ENCODE results near the gene RFX4.

The RFX4 gene

DNA sequence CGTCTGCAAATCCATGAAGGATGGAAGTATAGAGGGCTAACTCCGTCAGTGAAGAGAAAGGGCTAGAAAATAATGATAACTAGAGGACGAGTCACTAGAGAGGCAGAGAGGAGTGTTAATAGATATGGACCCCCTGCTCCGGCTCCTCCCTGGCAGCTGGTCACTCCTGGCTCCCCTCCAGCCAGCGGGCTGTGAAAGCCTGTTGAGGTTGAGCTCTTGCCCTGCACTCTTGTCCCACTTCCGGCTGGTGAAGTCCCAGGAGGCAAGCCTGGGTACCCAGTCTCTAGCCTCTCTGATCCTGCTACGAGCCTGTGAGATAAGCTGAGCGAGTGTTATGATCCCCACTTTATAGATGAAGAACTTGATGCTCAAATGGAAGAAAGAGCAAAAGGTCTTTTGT lies 90.3 kb downstream of the RFX4 start:
- DNase-seq (ENCODE audit: low read depth): no peak
- TF ChIP-seq, protein P1, sequence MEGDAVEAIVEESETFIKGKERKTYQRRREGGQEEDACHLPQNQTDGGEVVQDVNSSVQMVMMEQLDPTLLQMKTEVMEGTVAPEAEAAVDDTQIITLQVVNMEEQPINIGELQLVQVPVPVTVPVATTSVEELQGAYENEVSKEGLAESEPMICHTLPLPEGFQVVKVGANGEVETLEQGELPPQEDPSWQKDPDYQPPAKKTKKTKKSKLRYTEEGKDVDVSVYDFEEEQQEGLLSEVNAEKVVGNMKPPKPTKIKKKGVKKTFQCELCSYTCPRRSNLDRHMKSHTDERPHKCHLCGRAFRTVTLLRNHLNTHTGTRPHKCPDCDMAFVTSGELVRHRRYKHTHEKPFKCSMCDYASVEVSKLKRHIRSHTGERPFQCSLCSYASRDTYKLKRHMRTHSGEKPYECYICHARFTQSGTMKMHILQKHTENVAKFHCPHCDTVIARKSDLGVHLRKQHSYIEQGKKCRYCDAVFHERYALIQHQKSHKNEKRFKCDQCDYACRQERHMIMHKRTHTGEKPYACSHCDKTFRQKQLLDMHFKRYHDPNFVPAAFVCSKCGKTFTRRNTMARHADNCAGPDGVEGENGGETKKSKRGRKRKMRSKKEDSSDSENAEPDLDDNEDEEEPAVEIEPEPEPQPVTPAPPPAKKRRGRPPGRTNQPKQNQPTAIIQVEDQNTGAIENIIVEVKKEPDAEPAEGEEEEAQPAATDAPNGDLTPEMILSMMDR (conservative IDR thresholded peaks at IDR 0.05; ENCODE audit: low read depth, low read length): no peak

DNA sequence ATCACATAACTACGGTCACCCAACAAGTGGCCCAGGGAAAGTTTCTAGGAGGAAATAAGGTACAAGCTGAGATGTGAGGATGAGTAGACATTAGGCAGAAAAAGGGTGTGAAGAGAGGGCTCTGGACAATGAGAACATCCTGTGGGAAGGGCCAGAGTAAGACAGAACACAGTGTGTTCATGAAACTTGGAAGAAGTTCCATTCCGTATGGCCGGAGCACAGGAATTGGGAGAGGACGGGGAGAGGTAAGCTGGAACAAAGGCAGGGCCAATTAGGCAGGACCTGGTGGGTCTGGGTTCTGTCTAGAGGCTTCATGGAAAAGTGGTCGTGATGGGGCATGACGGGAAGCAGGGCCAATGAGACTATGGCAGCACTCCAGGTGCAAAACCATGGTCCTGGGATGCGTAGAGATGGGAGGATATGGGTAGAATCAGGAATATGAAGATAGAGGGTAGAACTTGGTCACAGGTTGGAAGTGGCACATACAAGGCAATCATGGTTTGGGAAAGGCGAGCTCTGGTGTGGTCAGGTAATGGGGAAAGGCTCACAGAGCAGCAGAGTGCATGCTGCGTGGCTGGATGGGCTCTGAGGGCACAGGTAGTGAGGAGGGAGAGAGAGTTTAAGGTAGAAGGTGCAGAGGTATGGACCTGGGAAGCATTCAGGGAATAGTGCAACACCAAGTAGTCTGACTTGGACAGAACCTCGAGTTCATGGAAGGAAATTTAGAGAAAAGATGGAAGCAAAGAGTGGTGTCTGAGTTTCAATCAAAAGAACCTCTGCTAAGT lies 93.0 kb downstream of the RFX4 start:
- H3K4me3 ChIP-seq (ENCODE audit: low read depth, low read length): no peak overlapping the region
- DNase-seq (ENCODE audit: low read depth): no peak
- TF ChIP-seq, protein P1 (conservative IDR thresholded peaks at IDR 0.05; ENCODE audit: low read depth, low read length): no peak

More for the DNA sequence above, 90.3 kb downstream of the RFX4 start:
- no peak overlapping the region for H3K4me3 ChIP-seq (ENCODE audit: low read depth, low read length)

- TF ChIP-seq, protein P1 (conservative IDR thresholded peaks at IDR 0.05; ENCODE audit: low read depth, low read length): no peak
- no peak overlapping the region for H3K4me3 ChIP-seq (ENCODE audit: low read depth, low read length)
These were observed 96.8 kb downstream of the RFX4 start for GRCh38 chr12:106679574-106679973.

DNA sequence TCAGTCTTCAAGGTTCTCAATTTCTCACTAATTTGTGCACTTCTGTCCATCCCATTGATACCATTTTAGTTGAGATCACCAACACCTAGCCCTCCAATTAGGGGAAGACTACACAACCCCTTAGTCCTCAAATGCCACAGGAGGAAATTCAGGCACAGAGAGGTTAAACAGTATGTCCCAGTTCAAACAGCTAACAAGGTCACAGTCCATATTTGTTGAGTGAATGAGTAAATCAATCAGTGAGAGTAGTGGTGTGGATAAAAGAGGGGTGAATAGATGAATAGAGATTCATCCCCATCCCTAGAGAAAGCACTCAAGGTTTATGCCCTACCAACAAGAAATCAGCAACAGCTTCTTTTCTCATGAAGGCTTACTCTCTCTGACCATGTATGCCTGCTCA lies 97.5 kb downstream of the RFX4 start:
- TF ChIP-seq, protein P1 (conservative IDR thresholded peaks at IDR 0.05; ENCODE audit: low read depth, low read length): no peak
- DNase-seq (ENCODE audit: low read depth): no peak
- H3K4me3 ChIP-seq (ENCODE audit: low read depth, low read length): no peak overlapping the region

More at GRCh38 chr12:106679574-106679973, 96.8 kb downstream of the RFX4 start:
- DNase-seq (ENCODE audit: low read depth): no peak

DNA sequence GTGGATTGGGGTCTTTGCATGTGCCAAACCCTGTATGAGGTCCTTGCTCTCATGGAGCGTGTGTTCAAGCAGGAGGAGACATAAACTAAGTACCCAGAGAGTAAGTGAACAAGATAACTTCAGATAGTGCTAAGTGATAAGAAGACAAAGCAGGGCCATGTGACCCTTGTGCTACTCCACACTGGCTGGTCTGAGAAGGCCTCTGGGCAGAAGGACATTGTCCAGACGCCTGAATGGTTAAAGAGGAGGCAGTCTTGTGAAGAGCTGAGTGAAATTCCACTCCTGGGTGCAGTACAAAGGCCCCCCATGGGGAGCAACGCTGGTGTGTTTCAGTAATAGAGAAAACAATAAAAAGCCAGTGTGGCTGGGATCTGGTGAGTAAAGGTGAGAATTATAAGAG lies 98.4 kb downstream of the RFX4 start:
- no peak overlapping the region for H3K4me3 ChIP-seq (ENCODE audit: low read depth, low read length)
- TF ChIP-seq, protein P1 (conservative IDR thresholded peaks at IDR 0.05; ENCODE audit: low read depth, low read length): no peak
- no peak for DNase-seq (ENCODE audit: low read depth)

DNA sequence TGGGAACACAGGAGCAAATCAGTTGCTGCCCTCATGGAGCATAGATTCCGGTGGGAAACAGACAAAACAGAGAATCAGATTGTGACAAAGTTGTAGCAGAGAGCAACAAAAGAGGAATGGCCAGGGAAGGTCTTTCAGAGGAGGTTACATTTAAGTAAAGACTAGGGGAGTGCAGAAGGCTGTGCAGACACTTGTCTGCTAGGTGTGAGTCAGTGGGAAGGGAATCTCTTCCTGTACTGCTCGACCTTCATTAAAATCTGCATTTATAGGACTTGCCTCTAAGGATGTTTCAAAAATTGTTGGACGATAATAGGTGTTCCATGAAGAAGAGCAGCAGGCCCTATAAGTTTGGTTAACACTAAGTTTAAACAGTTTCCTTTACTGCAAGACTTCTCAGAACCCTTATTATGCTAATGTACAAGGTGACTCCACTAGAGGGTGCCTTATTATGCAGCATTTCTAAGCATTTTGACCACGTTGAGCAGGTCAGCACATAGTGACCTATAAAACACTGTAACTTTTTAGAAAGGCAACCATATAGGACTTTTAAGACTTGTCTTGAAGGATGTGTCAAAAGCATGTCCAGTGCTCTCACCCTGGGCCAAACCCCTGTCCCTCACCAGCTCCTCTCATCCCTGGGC lies 99.9 kb downstream of the RFX4 start:
- peak; percentile 75 for DNase-seq (ENCODE audit: low read depth)
- H3K4me3 ChIP-seq (ENCODE audit: low read depth, low read length): no peak overlapping the region
- TF ChIP-seq, protein P1 (conservative IDR thresholded peaks at IDR 0.05; ENCODE audit: low read depth, low read length): peak; percentile 62
